ENCODE measurements around the gene SLC27A1. TPM values are rescaled to one million over a fixed set of nuclear protein-coding genes. Genes with fewer than 3 reads are reported as not detected.

The SLC27A1 gene
- total RNA-seq, 1 donor from 2014 or later: 22.1 TPM

GRCh38 chr19:17542042-17542441 lies 71.7 kb downstream of the SLC27A1 start:
- peaks cover 11% of the 10 kb centered on the region for H3K4me1 ChIP-seq
- intact Hi-C loops (cut with DNase I): no loop called here
- TF ChIP-seq CTCF (IDR thresholded peaks at IDR 0.05) (no peak), POLR2AphosphoS5 (IDR thresholded peaks at IDR 0.05; ENCODE audit: insufficient read depth in 1 of 2, low read depth in 1 of 2) (no peak), POLR2A (IDR thresholded peaks at IDR 0.05) (no peak)
- H3K9me3 ChIP-seq: no peaks in the 10 kb centered on the region
- H3K4me3 ChIP-seq: no peak overlapping the region
- DNase-seq (ENCODE audit: extremely low spot score in 2 of 2): no peak
- no peaks in the 10 kb centered on the region for H3K36me3 ChIP-seq
- no peaks in the 10 kb centered on the region for H3K27me3 ChIP-seq
- no peak overlapping the region for H3K27ac ChIP-seq

GRCh38 chr19:17542793-17543582 lies 72.7 kb downstream of the SLC27A1 start:
- DNase-seq (ENCODE audit: extremely low spot score in 2 of 2): no peak
- Histone ChIP-seq H3K4me3 (no peak overlapping the region), H3K4me1 (peaks cover 11% of the 10 kb centered on the region), H3K36me3 (no peaks in the 10 kb centered on the region), H3K27ac (no peak overlapping the region), H3K27me3 (no peaks in the 10 kb centered on the region), H3K9me3 (no peaks in the 10 kb centered on the region)
- TF ChIP-seq CTCF (IDR thresholded peaks at IDR 0.05) (no peak), POLR2A (IDR thresholded peaks at IDR 0.05) (no peak), POLR2AphosphoS5 (IDR thresholded peaks at IDR 0.05; ENCODE audit: insufficient read depth in 1 of 2, low read depth in 1 of 2) (no peak)
- intact Hi-C loops (cut with DNase I): no loop called here

DNA sequence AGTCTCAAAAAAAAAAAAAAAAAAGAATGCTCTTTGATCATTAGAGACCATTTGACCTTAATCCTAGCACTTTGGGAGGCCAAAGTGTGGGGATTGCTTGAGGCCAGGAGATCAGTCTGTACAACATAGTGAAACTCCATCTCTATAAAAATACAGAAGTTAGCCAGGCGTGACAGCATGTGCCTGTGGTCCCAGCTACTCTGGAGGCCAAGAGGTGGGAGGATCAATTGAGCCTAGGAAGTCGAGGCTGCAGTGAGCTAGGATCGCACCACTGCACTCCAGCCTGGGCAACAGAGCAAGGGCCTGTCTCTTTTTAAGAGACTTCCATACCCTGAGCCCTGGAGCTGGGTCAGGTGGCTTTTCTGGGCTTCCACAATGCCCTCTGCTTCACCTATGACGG lies 73.7 kb downstream of the SLC27A1 start:
- no peak for DNase-seq (ENCODE audit: extremely low spot score in 2 of 2)
- TF ChIP-seq POLR2AphosphoS5 (IDR thresholded peaks at IDR 0.05; ENCODE audit: insufficient read depth in 1 of 2, low read depth in 1 of 2) (no peak), POLR2A (IDR thresholded peaks at IDR 0.05) (no peak), CTCF (IDR thresholded peaks at IDR 0.05) (no peak)
- Histone ChIP-seq H3K4me1 (peaks cover 7% of the 10 kb centered on the region), H3K9me3 (no peaks in the 10 kb centered on the region), H3K27ac (no peak overlapping the region), H3K36me3 (no peaks in the 10 kb centered on the region), H3K27me3 (no peaks in the 10 kb centered on the region), H3K4me3 (no peak overlapping the region)
- intact Hi-C loops (cut with DNase I): no loop called here

- H3K4me3 ChIP-seq: no peak overlapping the region
- H3K9me3 ChIP-seq: no peaks in the 10 kb centered on the region
- H3K27me3 ChIP-seq: no peaks in the 10 kb centered on the region
- intact Hi-C loops (cut with DNase I): no loop called here
- no peak for DNase-seq (ENCODE audit: extremely low spot score in 2 of 2)
- H3K36me3 ChIP-seq: no peaks in the 10 kb centered on the region
- H3K4me1 ChIP-seq: peaks cover 2% of the 10 kb centered on the region
- no peak overlapping the region for H3K27ac ChIP-seq
- TF ChIP-seq POLR2AphosphoS5 (IDR thresholded peaks at IDR 0.05; ENCODE audit: insufficient read depth in 1 of 2, low read depth in 1 of 2) (no peak), POLR2A (IDR thresholded peaks at IDR 0.05) (no peak)
These were observed 74.1 kb downstream of the SLC27A1 start for GRCh38 chr19:17544418-17544817.

- peaks cover 1% of the 10 kb centered on the region for H3K4me1 ChIP-seq
- no peak overlapping the region for H3K27ac ChIP-seq
- no peak overlapping the region for H3K4me3 ChIP-seq
- TF ChIP-seq POLR2AphosphoS5 (IDR thresholded peaks at IDR 0.05; ENCODE audit: insufficient read depth in 1 of 2, low read depth in 1 of 2) (no peak), POLR2A (IDR thresholded peaks at IDR 0.05) (no peak), CTCF (IDR thresholded peaks at IDR 0.05) (no peak)
- intact Hi-C loops (cut with DNase I): no loop called here
- no peaks in the 10 kb centered on the region for H3K9me3 ChIP-seq
- no peaks in the 10 kb centered on the region for H3K36me3 ChIP-seq
- H3K27me3 ChIP-seq: no peaks in the 10 kb centered on the region
- no peak for DNase-seq (ENCODE audit: extremely low spot score in 2 of 2)
These were observed 77.8 kb downstream of the SLC27A1 start for GRCh38 chr19:17548145-17548544.

Measured in vagina (tissue), 2 donors.